ENCODE measurements around the gene RASEF.
"Not testable (repeated sequence)": the region's sequence is repeated elsewhere in the genome, so short reads cannot be mapped to it uniquely, and the experiment has no call there.

The RASEF gene

GRCh38 chr9:82975176-82975575 is 87.8 kb downstream of the RASEF start:
- DNase-seq (ENCODE audit: low read depth in 1 of 2, low spot score in 1 of 2) = no peak

- no peak for DNase-seq (ENCODE audit: low read depth in 1 of 2, low spot score in 1 of 2)
Observed at GRCh38 chr9:82972446-82972845, 90.5 kb downstream of the RASEF start.

- DNase-seq (ENCODE audit: low read depth in 1 of 2, low spot score in 1 of 2) = no peak
Observed at GRCh38 chr9:82970359-82970758, 92.6 kb downstream of the RASEF start.

GRCh38 chr9:82969291-82969690 is 93.7 kb downstream of the RASEF start:
- DNase-seq (ENCODE audit: low read depth in 1 of 2, low spot score in 1 of 2) = no peak

GRCh38 chr9:82968816-82969215 is 94.1 kb downstream of the RASEF start:
- DNase-seq (ENCODE audit: low read depth in 1 of 2, low spot score in 1 of 2) = no peak

- no peak for DNase-seq (ENCODE audit: low read depth in 1 of 2, low spot score in 1 of 2)
Observed at GRCh38 chr9:82968388-82968787, 94.6 kb downstream of the RASEF start.

- DNase-seq (ENCODE audit: low read depth in 1 of 2, low spot score in 1 of 2) = peak in 1 of 2 donors; percentile 37
Observed at GRCh38 chr9:82961504-82962125, 101.3 kb downstream of the RASEF start.

- no peak for DNase-seq (ENCODE audit: low read depth in 1 of 2, low spot score in 1 of 2)
Observed at GRCh38 chr9:82957529-82958379, 105.2 kb downstream of the RASEF start.

GRCh38 chr9:82949203-82949602 is 113.7 kb downstream of the RASEF start:
- DNase-seq (ENCODE audit: low read depth in 1 of 2, low spot score in 1 of 2) = no peak

GRCh38 chr9:82940376-82940775 is 122.6 kb downstream of the RASEF start:
- DNase-seq (ENCODE audit: low read depth in 1 of 2, low spot score in 1 of 2) = no peak

GRCh38 chr9:82939451-82939850 is 123.5 kb downstream of the RASEF start:
- DNase-seq (ENCODE audit: low read depth in 1 of 2, low spot score in 1 of 2) = no peak

- DNase-seq (ENCODE audit: low read depth in 1 of 2, low spot score in 1 of 2) = no peak
Observed at GRCh38 chr9:82938426-82939218, 124.3 kb downstream of the RASEF start.

- not testable (repeated sequence) for DNase-seq (ENCODE audit: low read depth in 1 of 2, low spot score in 1 of 2)
Observed at GRCh38 chr9:82936561-82936960, 126.4 kb downstream of the RASEF start.

- no peak for DNase-seq (ENCODE audit: low read depth in 1 of 2, low spot score in 1 of 2)
Observed at GRCh38 chr9:82934949-82935348, 128.0 kb downstream of the RASEF start.

GRCh38 chr9:82934025-82934424 is 128.9 kb downstream of the RASEF start:
- not testable (repeated sequence) for DNase-seq (ENCODE audit: low read depth in 1 of 2, low spot score in 1 of 2)

GRCh38 chr9:82930116-82930515 is 132.8 kb downstream of the RASEF start:
- no peak for DNase-seq (ENCODE audit: low read depth in 1 of 2, low spot score in 1 of 2)
